Panc1 (cell line): Measurements from ENCODE around the gene MAD1L1. TPM values are rescaled to one million over a fixed set of nuclear protein-coding genes. Genes with fewer than 3 reads are reported as not detected.

Source experiments
- ATAC-seq: fragments of 200-7000 bp; cut with Tn5 transposase; 2 replicates; pipeline ENCODE4 v1.9.1; 2020; ENCODE audit warnings: mild to moderate bottlenecking, moderate library complexity
- BruUV-seq: library from RNA; stranded (reverse); fragments of 400-500 nt; replicated peaks from 2 replicates; lab custom pipeline; 2021; lab: Mats Ljungman, UMichigan
- CTCF ChIA-PET: fragments of 300-600 bp; sonication (Branson Sonifier 250); formaldehyde crosslinking; loops from one replicate; lab custom pipeline; 2022; ENCODE audit warnings: antibody characterized with exemption; lab: Charles Lee
- POLR2A ChIA-PET: fragments of 300-600 bp; sonication (Branson Sonifier 250); formaldehyde crosslinking; loops from one replicate; lab custom pipeline; 2022; ENCODE audit warnings: antibody characterized with exemption; lab: Charles Lee
- DNase-seq: peaks from one replicate; pipeline ENCODE4 v3.0.0-alpha.2; 2010; ENCODE audit warnings: low read depth, low spot score
- H3K27ac ChIP-seq: 2 replicates; pipeline ENCODE4 v1.5.1; 2011; ENCODE audit warnings: mild to moderate bottlenecking, low read length, inconsistent platforms
- H3K27me3 ChIP-seq: fragments of 200-500 bp; sonication (Bioruptor generic); 2 replicates; pipeline ENCODE4 v1.6.0; 2014; ENCODE audit warnings: low read length, inconsistent platforms; ENCODE audit not compliant: control insufficient read depth, insufficient read depth
- H3K36me3 ChIP-seq: fragments of 200-500 bp; sonication (Bioruptor generic); 2 replicates; pipeline ENCODE4 v1.5.1; 2014; ENCODE audit warnings: inconsistent platforms, mild to moderate bottlenecking, low read length, moderate library complexity; ENCODE audit not compliant: control insufficient read depth, insufficient read depth
- H3K4me1 ChIP-seq: 2 replicates; pipeline ENCODE4 v1.5.1; 2011; ENCODE audit warnings: inconsistent platforms, mild to moderate bottlenecking, low read length, moderate library complexity; ENCODE audit not compliant: control insufficient read depth, insufficient read depth
- H3K4me3 ChIP-seq, 2 experiments: 2 replicates each; pipeline ENCODE4 v1.5.1; 2011 to 2012; ENCODE audit warnings: low read depth in 2 of 2, low read length in 2 of 2, mild to moderate bottlenecking in 2 of 2, inconsistent platforms in 1 of 2, moderate library complexity in 1 of 2
- H3K9me3 ChIP-seq: fragments of 200-500 bp; sonication (Bioruptor generic); 2 replicates; pipeline ENCODE4 v1.5.1; 2014; ENCODE audit warnings: low read depth, mild to moderate bottlenecking, inconsistent platforms, low read length, moderate library complexity; ENCODE audit not compliant: control insufficient read depth, insufficient read depth
- POLR2AphosphoS5 ChIP-seq: IDR thresholded peaks from 2 replicates; pipeline ENCODE4 v1.6.1; 2012; ENCODE audit warnings: mild to moderate bottlenecking, low read depth, low read length, moderate library complexity
- SIN3A ChIP-seq: IDR thresholded peaks from 2 replicates; pipeline ENCODE4 v1.6.1; 2012; ENCODE audit warnings: low read depth, mild to moderate bottlenecking, low read length, moderate library complexity, borderline replicate concordance; ENCODE audit not compliant: insufficient read depth
- TCF7L2 ChIP-seq: IDR thresholded peaks from 2 replicates; pipeline ENCODE4 v1.6.1; 2011; ENCODE audit warnings: mild to moderate bottlenecking, low read depth, low read length, inconsistent platforms
- in situ Hi-C: cut with HindIII; loops from 2 replicates; pipeline ENCODE4 v1.10.0; 2016; ENCODE audit warnings: low sequenced_read_pairs, low pct_unique_long_range_greater_than_20kb
- intact Hi-C: fragments of 100-400 bp; cut with micrococcal nuclease; formaldehyde crosslinking; loops from one replicate; pipeline ENCODE4 v1.10.0; 2022; ENCODE audit not compliant: unreplicated experiment
- total RNA-seq: library from RNA; stranded (reverse); gene quantifications from one replicate; pipeline ENCODE4 v1.2.1, GENCODE V29; 2021; ENCODE audit not compliant: unreplicated experiment
- TF ChIP-seq, protein P1 (sequence below): fragments of 450-650 bp; IDR thresholded peaks from 2 replicates; pipeline ENCODE4 v1.5.1; 2017; ENCODE audit warnings: mild to moderate bottlenecking
- TF ChIP-seq, protein P2 (sequence below), 2 experiments: IDR thresholded peaks; 2 replicates each; pipeline ENCODE4 v1.6.1; 2011 to 2012; ENCODE audit warnings: low read depth in 2 of 2, control low read depth in 1 of 2, low read length in 1 of 2, mild to moderate bottlenecking in 1 of 2, moderate library complexity in 1 of 2; ENCODE audit not compliant: insufficient read depth in 1 of 2

The MAD1L1 gene
- total RNA-seq, 1 experiment from 2014 or later = 70.8 TPM

DNA sequence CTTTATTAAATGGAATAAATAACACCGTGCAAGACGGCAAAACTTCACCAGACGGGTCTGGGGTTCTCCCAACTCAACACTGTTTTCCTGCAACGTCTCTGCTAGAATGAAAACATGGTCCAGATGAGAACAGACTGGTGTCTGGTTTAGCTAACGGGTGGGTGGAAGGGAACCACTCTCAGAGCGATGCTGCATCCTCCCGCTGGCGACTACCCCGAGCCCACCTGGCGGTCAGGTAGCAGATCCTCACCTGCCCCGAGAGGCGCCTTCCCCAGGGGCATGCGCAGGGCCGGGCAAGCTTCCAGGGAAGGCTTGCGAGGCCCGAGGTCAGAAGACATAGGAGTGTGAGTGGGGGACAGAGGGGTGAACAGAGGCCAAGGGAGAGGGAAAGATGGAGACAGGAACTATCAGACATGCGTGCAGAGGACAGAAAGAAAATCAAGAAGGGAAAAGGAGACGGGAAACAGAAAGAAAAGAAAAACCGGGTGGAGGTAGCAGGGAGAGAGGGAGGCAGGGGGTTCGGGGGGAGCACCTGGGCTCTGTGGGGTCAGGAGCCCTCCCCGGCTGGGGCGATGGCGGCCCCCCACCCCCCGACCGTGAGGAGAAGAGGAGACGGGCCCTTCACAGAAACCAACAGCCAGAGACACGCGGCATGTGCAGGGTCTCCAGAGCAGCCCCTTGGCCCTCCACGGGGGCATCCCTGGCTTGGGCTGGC, 222.0 kb downstream of the MAD1L1 start:
- CTCF ChIA-PET = no interaction called here

DNA sequence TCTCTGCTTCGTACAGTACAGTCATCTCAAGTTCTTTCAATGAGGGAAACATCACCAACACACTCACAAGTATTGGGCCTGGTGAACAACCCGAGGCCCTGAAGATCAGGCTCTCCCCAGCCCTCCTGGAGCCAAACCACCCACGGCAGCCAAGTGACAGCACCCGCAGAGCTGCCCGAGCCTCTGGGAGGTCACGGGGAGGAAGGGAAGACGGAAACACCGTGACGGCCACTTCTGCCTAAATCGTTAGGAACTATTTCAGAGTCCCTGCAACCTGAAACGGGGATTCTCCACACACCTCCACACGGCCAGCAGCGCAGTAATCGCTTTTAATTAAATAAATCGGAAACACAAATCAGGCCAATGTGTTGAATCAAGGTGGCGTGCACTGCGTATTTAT, 222.6 kb downstream of the MAD1L1 start:
- TF ChIP-seq SIN3A = no peak
- TF ChIP-seq TCF7L2 = no peak
- TF ChIP-seq, protein P1, sequence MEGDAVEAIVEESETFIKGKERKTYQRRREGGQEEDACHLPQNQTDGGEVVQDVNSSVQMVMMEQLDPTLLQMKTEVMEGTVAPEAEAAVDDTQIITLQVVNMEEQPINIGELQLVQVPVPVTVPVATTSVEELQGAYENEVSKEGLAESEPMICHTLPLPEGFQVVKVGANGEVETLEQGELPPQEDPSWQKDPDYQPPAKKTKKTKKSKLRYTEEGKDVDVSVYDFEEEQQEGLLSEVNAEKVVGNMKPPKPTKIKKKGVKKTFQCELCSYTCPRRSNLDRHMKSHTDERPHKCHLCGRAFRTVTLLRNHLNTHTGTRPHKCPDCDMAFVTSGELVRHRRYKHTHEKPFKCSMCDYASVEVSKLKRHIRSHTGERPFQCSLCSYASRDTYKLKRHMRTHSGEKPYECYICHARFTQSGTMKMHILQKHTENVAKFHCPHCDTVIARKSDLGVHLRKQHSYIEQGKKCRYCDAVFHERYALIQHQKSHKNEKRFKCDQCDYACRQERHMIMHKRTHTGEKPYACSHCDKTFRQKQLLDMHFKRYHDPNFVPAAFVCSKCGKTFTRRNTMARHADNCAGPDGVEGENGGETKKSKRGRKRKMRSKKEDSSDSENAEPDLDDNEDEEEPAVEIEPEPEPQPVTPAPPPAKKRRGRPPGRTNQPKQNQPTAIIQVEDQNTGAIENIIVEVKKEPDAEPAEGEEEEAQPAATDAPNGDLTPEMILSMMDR = no peak
- no peak for TF ChIP-seq POLR2AphosphoS5
- TF ChIP-seq, protein P2, sequence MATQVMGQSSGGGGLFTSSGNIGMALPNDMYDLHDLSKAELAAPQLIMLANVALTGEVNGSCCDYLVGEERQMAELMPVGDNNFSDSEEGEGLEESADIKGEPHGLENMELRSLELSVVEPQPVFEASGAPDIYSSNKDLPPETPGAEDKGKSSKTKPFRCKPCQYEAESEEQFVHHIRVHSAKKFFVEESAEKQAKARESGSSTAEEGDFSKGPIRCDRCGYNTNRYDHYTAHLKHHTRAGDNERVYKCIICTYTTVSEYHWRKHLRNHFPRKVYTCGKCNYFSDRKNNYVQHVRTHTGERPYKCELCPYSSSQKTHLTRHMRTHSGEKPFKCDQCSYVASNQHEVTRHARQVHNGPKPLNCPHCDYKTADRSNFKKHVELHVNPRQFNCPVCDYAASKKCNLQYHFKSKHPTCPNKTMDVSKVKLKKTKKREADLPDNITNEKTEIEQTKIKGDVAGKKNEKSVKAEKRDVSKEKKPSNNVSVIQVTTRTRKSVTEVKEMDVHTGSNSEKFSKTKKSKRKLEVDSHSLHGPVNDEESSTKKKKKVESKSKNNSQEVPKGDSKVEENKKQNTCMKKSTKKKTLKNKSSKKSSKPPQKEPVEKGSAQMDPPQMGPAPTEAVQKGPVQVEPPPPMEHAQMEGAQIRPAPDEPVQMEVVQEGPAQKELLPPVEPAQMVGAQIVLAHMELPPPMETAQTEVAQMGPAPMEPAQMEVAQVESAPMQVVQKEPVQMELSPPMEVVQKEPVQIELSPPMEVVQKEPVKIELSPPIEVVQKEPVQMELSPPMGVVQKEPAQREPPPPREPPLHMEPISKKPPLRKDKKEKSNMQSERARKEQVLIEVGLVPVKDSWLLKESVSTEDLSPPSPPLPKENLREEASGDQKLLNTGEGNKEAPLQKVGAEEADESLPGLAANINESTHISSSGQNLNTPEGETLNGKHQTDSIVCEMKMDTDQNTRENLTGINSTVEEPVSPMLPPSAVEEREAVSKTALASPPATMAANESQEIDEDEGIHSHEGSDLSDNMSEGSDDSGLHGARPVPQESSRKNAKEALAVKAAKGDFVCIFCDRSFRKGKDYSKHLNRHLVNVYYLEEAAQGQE (IDR thresholded peaks at IDR 0.05; ENCODE audit: insufficient read depth in 1 of 2, low read depth in 2 of 2, low read length in 1 of 2) = no peak
- BruUV-seq = no TSS peak
- Histone ChIP-seq H3K9me3 (no peaks in the 10 kb centered on the region), H3K27me3 (no peaks in the 10 kb centered on the region), H3K4me3 (no peak overlapping the region), H3K27ac (no peak overlapping the region), H3K4me1 (no peaks in the 10 kb centered on the region), H3K36me3 (no peaks in the 10 kb centered on the region)
- ATAC-seq (no peak), DNase-seq (no peak)
- ChIA-PET CTCF (no interaction called here), POLR2A (no interaction called here)
- intact Hi-C loops = no loop called here
- in situ Hi-C loops = no loop called here

More for the DNA sequence above, 222.0 kb downstream of the MAD1L1 start:
- H3K27me3 ChIP-seq = no peaks in the 10 kb centered on the region
- no peak overlapping the region for H3K4me3 ChIP-seq
- no peak for TF ChIP-seq POLR2AphosphoS5
- TF ChIP-seq, protein P2 (IDR thresholded peaks at IDR 0.05; ENCODE audit: insufficient read depth in 1 of 2, low read depth in 2 of 2, low read length in 1 of 2) = no peak
- TF ChIP-seq, protein P1 = no peak
- TF ChIP-seq TCF7L2 = no peak
- no peak for TF ChIP-seq SIN3A
- POLR2A ChIA-PET = no interaction called here
- no peaks in the 10 kb centered on the region for H3K36me3 ChIP-seq
- DNase-seq (no peak), ATAC-seq (no peak)
- intact Hi-C loops = no loop called here
- H3K27ac ChIP-seq = no peak overlapping the region
- H3K4me1 ChIP-seq = no peaks in the 10 kb centered on the region
- in situ Hi-C loops = no loop called here
- no TSS peak for BruUV-seq
- H3K9me3 ChIP-seq = no peaks in the 10 kb centered on the region
